K562 (cell line): ENCODE data around the gene PLK1. TPM values are rescaled to one million over a fixed set of nuclear protein-coding genes. Genes with fewer than 3 reads are reported as not detected.
"Not testable (repeated sequence)": the region's sequence is repeated elsewhere in the genome, so short reads cannot be mapped to it uniquely, and the experiment has no call there.

Experiments
- ATAC-seq: fragments of 200-7000 bp; cut with Tn5 transposase; 3 replicates; pipeline ENCODE4 v1.9.1; 2020; ENCODE audit warnings: moderate library complexity
- BruUV-seq: library from RNA; stranded (reverse); fragments of 400-500 nt; replicated peaks from 2 replicates; lab custom pipeline; 2021; lab: Mats Ljungman, UMichigan
- CTCF ChIA-PET: fragments of 300-600 bp; formaldehyde crosslinking; extraction: SDS; loops from one replicate; lab custom pipeline; 2021; ENCODE audit warnings: low intra/inter-chr PET ratio; lab: Yijun Ruan, JAX
- POLR2A ChIA-PET: fragments of 300-600, 350-650 bp; sonication (Branson Sonifier 250); formaldehyde crosslinking; extraction: SDS; loops from one replicate; lab custom pipeline; 2021; ENCODE audit warnings: antibody characterized with exemption, inconsistent platforms; lab: Yijun Ruan, JAX
- DNase-seq, 4 experiments: peaks; one replicate each; pipeline versions ENCODE4 v3.0.0 to v3.0.0-alpha.2; 2011 to 2018; ENCODE audit warnings: low spot score in 3 of 4, mixed read lengths in 3 of 4; ENCODE audit errors: extremely low read depth in 1 of 4
- FAIRE-seq: peaks from 2 replicates; lab custom pipeline; 2011; peaks lifted over from hg19 to GRCh38; lab: Jason Lieb, UNC
- H2AFZ ChIP-seq: 2 replicates; pipeline ENCODE4 v1.6.0; 2011; ENCODE audit warnings: low read depth, low read length, control low read depth, inconsistent platforms
- H3K27ac ChIP-seq: fragments of 200-600 bp; 3 replicates; pipeline ENCODE4 v1.8.0; 2011; ENCODE audit warnings: low read depth, mild to moderate bottlenecking, control low read depth, inconsistent platforms, low read length, moderate library complexity, mixed read lengths; ENCODE audit errors: extremely low read depth
- H3K27me3 ChIP-seq, 2 experiments: fragments of 300-600 bp in 1 of 2; 2 replicates in 1 of 2; 3 replicates in 1 of 2; pipeline versions ENCODE4 v1.6.0 to v1.8.0; 2011; ENCODE audit warnings: inconsistent platforms in 2 of 2, low read length in 2 of 2, mild to moderate bottlenecking in 1 of 2, mixed read lengths in 1 of 2, moderate library complexity in 1 of 2; ENCODE audit not compliant: control insufficient read depth in 2 of 2, insufficient read depth in 2 of 2
- H3K36me3 ChIP-seq: fragments of 300-600 bp; 3 replicates; pipeline ENCODE4 v1.8.0; 2011; ENCODE audit warnings: mild to moderate bottlenecking, low read length, inconsistent platforms; ENCODE audit not compliant: control insufficient read depth, insufficient read depth
- H3K4me1 ChIP-seq, 2 experiments: fragments of 200-600 bp in 1 of 2; replicated peaks in 1 of 2; 2 replicates in 1 of 2; 3 replicates in 1 of 2; pipeline versions ENCODE4 v1.5.1 to v1.8.0; 2011; ENCODE audit warnings: inconsistent platforms in 2 of 2, low read length in 2 of 2, mild to moderate bottlenecking in 1 of 2, mixed read lengths in 1 of 2, moderate library complexity in 1 of 2; ENCODE audit not compliant: control insufficient read depth in 2 of 2, insufficient read depth in 2 of 2
- H3K4me2 ChIP-seq: 2 replicates; pipeline ENCODE4 v1.6.1; 2011; ENCODE audit warnings: low read length, control low read depth, inconsistent platforms, mixed read lengths; ENCODE audit not compliant: insufficient read depth
- H3K4me3 ChIP-seq: fragments of 200-600 bp; sonication (generic), shearing (Covaris generic); 2 replicates; pipeline ENCODE4 v1.5.1; 2016; ENCODE audit warnings: control low read depth, inconsistent platforms
- H3K79me2 ChIP-seq: fragments of 200-600 bp; 3 replicates; pipeline ENCODE4 v1.8.0; 2011; ENCODE audit warnings: low read length, inconsistent platforms; ENCODE audit not compliant: control insufficient read depth, insufficient read depth
- H3K9ac ChIP-seq, 2 experiments: 2 replicates each; pipeline versions ENCODE4 v1.6.0 to v1.6.1; 2011; ENCODE audit warnings: low read depth in 2 of 2, low read length in 2 of 2, control low read depth in 1 of 2, inconsistent platforms in 1 of 2, mild to moderate bottlenecking in 1 of 2, mixed read lengths in 1 of 2; ENCODE audit not compliant: insufficient read depth in 1 of 2
- H3K9me1 ChIP-seq: one replicate; pipeline ENCODE4 v1.6.0; 2011; ENCODE audit warnings: inconsistent platforms, mild to moderate bottlenecking, low read length, moderate library complexity; ENCODE audit not compliant: control insufficient read depth, insufficient read depth
- H3K9me3 ChIP-seq: replicated peaks from 2 replicates; pipeline ENCODE4 v1.5.1; 2011; ENCODE audit warnings: low read depth, low read length, inconsistent platforms; ENCODE audit not compliant: control insufficient read depth, insufficient read depth
- H4K20me1 ChIP-seq: replicated peaks from 2 replicates; pipeline ENCODE4 v1.6.1; 2011; ENCODE audit warnings: low read length, inconsistent platforms, mixed read lengths; ENCODE audit not compliant: control insufficient read depth, insufficient read depth
- ATF3 ChIP-seq, 2 experiments: fragments of 450-650 bp in 1 of 2; sonication (generic) in 1 of 2; formaldehyde crosslinking in 1 of 2; IDR thresholded peaks in 1 of 2; conservative IDR thresholded peaks in 1 of 2; 2 replicates each; pipeline versions ENCODE4 v1.6.1 to v1.8.1; 2016 to 2023; ENCODE audit warnings: mild to moderate bottlenecking in 2 of 2, moderate library complexity in 2 of 2, inconsistent platforms in 1 of 2, missing genetic modification reagents in 1 of 2
- CBX3 ChIP-seq, 2 experiments: IDR thresholded peaks; 1 replicate in 1 of 2; 2 replicates in 1 of 2; pipeline ENCODE4 v1.6.1; 2012; ENCODE audit warnings: inconsistent platforms in 2 of 2, low read length in 2 of 2, borderline replicate concordance in 1 of 2, control low read depth in 1 of 2
- CBX5 ChIP-seq: IDR thresholded peaks from 2 replicates; pipeline ENCODE4 v1.6.1; 2014; ENCODE audit warnings: low read depth, borderline replicate concordance
- HNRNPH1 ChIP-seq: fragments of 200-400 bp; formaldehyde crosslinking; optimal IDR thresholded peaks from 2 replicates; pipeline ENCODE3; 2017; ENCODE audit warnings: low read depth, mild to moderate bottlenecking, low read length, moderate library complexity
- MEF2D ChIP-seq: conservative IDR thresholded peaks from 2 replicates; pipeline ENCODE4 v1.6.1; 2016; ENCODE audit warnings: low read depth, missing genetic modification characterization, missing compliant biosample characterization
- MEIS2 ChIP-seq: fragments of 450-650 bp; IDR thresholded peaks from 2 replicates; pipeline ENCODE4 v1.6.1; 2014; ENCODE audit warnings: mild to moderate bottlenecking; ENCODE audit not compliant: partially characterized antibody
- SRSF7 ChIP-seq: fragments of 200-400 bp; formaldehyde crosslinking; optimal IDR thresholded peaks from 2 replicates; pipeline ENCODE3; 2017; ENCODE audit warnings: mild to moderate bottlenecking, low read depth, low read length
- TRIM28 ChIP-seq: fragments of 450-650 bp; IDR thresholded peaks from 2 replicates; pipeline ENCODE4 v1.6.1; 2017
- ZC3H11A ChIP-seq: IDR thresholded peaks from 2 replicates; pipeline ENCODE4 v1.6.1; 2012; ENCODE audit warnings: low read depth, low read length, improper control_type of control experiment
- ZNF165 ChIP-seq: fragments of 250-450 bp; sonication (Bioruptor Pico); IDR thresholded peaks from 2 replicates; pipeline ENCODE4 v1.4.0; 2020; ENCODE audit warnings: borderline replicate concordance
- ZNF280A ChIP-seq: fragments of 450-650 bp; IDR thresholded peaks from 2 replicates; pipeline ENCODE4 v1.6.1; 2018; ENCODE audit warnings: mild to moderate bottlenecking, low read depth; ENCODE audit not compliant: partially characterized antibody
- WGBS: fragments of 100-300 bp; shearing (Covaris generic); methylation state at CpG from one replicate; pipeline ENCODE4 v1.1.6; 2016; ENCODE audit warnings: low coverage, mixed read lengths; ENCODE audit not compliant: insufficient coverage; ENCODE audit errors: missing lambda C conversion rate; 5-methylcytosine and 5-hydroxymethylcytosine counted together
- in situ Hi-C: fragments of 300-500 bp; cut with MboI; formaldehyde crosslinking; loops from 4 replicates; pipeline ENCODE4 v1.15.0; 2018; ENCODE audit warnings: inconsistent platforms, mixed read lengths
- intact Hi-C: fragments of 100-400 bp; cut with micrococcal nuclease; formaldehyde crosslinking; loops from 2 replicates; pipeline ENCODE4 v1.14.2; 2022
- polyA plus RNA-seq, 8 experiments: library from polyadenylated mRNA; depleted of rRNA in 4 of 8; stranded (reverse) in 5 of 8; unstranded in 3 of 8; fragments of >200 nt; fragmentation: Nextera tagmentation in 2 of 8; fragmentation: Illumina TruSeq in 1 of 8; extraction: Ambion mirVana in 2 of 8; extraction: Trizol in 1 of 8; gene quantifications; 2 replicates each; pipeline versions ENCODE4 v1.2.1 to v1.2.3, GENCODE V29; 2011 to 2014; ENCODE audit warnings: inconsistent platforms in 1 of 8, missing spikeins in 1 of 8
- total RNA-seq, 7 experiments: library from RNA; depleted of rRNA in 6 of 7; stranded (reverse); fragments of >200 nt in 6 of 7; fragmentation: Illumina TruSeq in 2 of 7; extraction: Trizol in 2 of 7; gene quantifications; 2 replicates each; pipeline versions ENCODE4 v1.2.1 to v1.2.3, GENCODE V29; 2011 to 2021; ENCODE audit warnings: low replicate concordance in 1 of 7

PLK1 gene
- total and polyA plus RNA-seq, 9 of the 15 experiments (the other 6 are each of a cell fraction or from before 2014, with no cell fraction given) = 13.6 to 212 (median 45.5) TPM

- whole genome bisulfite sequencing = 41% methylated on average over 9 of the region's 9 CpGs
- H3K27ac ChIP-seq, POLR2A ChIA-PET, H3K4me2 ChIP-seq, DNase-seq, H3K9me3 ChIP-seq, H4K20me1 ChIP-seq, H2AFZ ChIP-seq, BruUV-seq, CTCF ChIA-PET, FAIRE-seq, H3K36me3 ChIP-seq, in situ Hi-C loops, ATAC-seq, H3K4me1 ChIP-seq, H3K4me3 ChIP-seq, H3K9ac ChIP-seq, H3K27me3 ChIP-seq, H3K9me1 ChIP-seq, H3K79me2 ChIP-seq: not testable (repeated sequence)
- intact Hi-C loops = loop anchor here (10.0 kb wide), 1 partner anchor 168 kb away; the partner anchor contains the start of genes EARS2 and UBFD1
- TF ChIP-seq CBX3 (IDR thresholded peaks at IDR 0.05; ENCODE audit: borderline replicate concordance in 1 of 2, low read length in 2 of 2) (peak in 1 of 2 experiments; percentile 53; a peak in 1 of 3 replicates), TRIM28 (peak; percentile 78), CBX5 (peak; percentile 82; the same call in 1 of the 2 replicates)
Measured at GRCh38 chr16:23722613-23723240, 44.0 kb downstream of the PLK1 start.

- CTCF ChIA-PET = interaction anchor here (0.6 kb wide), 1 partner anchor 73 kb away, joined by 3 read pairs; no protein-coding TSS in a partner anchor
- ATAC-seq (no peak), FAIRE-seq (no peak)
- TF ChIP-seq MEF2D (tag) (no peak), SRSF7 (no peak), ATF3 (IDR thresholded peaks at IDR 0.05) (peak; percentile 65), ATF3 (CRISPR knock-in tag; conservative IDR thresholded peaks at IDR 0.05) (no peak), ZC3H11A (no peak), HNRNPH1 (no peak), ZNF280A (no peak), ZNF165 (CRISPR knock-in tag) (no peak), MEIS2 (no peak)
Measured at GRCh38 chr16:23724096-23724784, 45.6 kb downstream of the PLK1 start.

More at GRCh38 chr16:23724096-23724784, 45.6 kb downstream of the PLK1 start:
- no peak overlapping the region for H2AFZ ChIP-seq
- H3K9me1 ChIP-seq = no peaks in the 10 kb centered on the region
- intact Hi-C loops (loop anchor here (10.0 kb wide), 1 partner anchor 169 kb away; the partner anchor contains the start of genes EARS2 and UBFD1), in situ Hi-C loops (no loop called here)
- H4K20me1 ChIP-seq = no peaks in the 10 kb centered on the region
- H3K9ac ChIP-seq = no peak overlapping the region
- no peaks in the 10 kb centered on the region for H3K79me2 ChIP-seq
- no peak overlapping the region for H3K4me3 ChIP-seq
- no peaks in the 10 kb centered on the region for H3K36me3 ChIP-seq
- H3K27me3 ChIP-seq = no peaks in the 10 kb centered on the region
- H3K4me2 ChIP-seq = no peak overlapping the region
- no peak overlapping the region for H3K27ac ChIP-seq
- DNase-seq = no peak
- POLR2A ChIA-PET = interaction anchor here (0.7 kb wide), 1 partner anchor 10 kb away, joined by 3 read pairs; no protein-coding TSS in a partner anchor
- 37% methylated on average over 8 of the region's 8 CpGs for WGBS
- 0 out of 2 replicates have a peak, but pooled peaks cover 2% of the 10 kb centered on the region for H3K9me3 ChIP-seq
- peaks cover 3 to 7% of the 10 kb centered on the region in 2 experiments; a peak in 4 of 5 replicates for H3K4me1 ChIP-seq
- BruUV-seq = no TSS peak
